Endothelial cell of umbilical vein (primary cell): ENCODE measurements around the gene NUSAP1.
"Not testable (repeated sequence)": the region's sequence is repeated elsewhere in the genome, so short reads cannot be mapped to it uniquely, and the experiment has no call there.

Experiments
- CTCF ChIP-seq, 2 donors: IDR thresholded peaks; 1 replicate in 1 of 2; 2 replicates in 1 of 2; pipeline ENCODE4 v1.5.1; 2011; ENCODE audit warnings: low read length in 2 of 2, mild to moderate bottlenecking in 2 of 2, moderate library complexity in 2 of 2, control low read depth in 1 of 2, inconsistent platforms in 1 of 2, low read depth in 1 of 2; ENCODE audit not compliant: insufficient read depth in 1 of 2; ENCODE audit errors: extremely low read depth in 1 of 2
- EZH2 ChIP-seq: IDR thresholded peaks from 2 replicates; pipeline ENCODE4 v1.6.1; 2012; ENCODE audit warnings: borderline replicate concordance, low read depth, mild to moderate bottlenecking, moderate library complexity, low read length, inconsistent platforms; ENCODE audit not compliant: severe bottlenecking
- FOS ChIP-seq: IDR thresholded peaks from 2 replicates; pipeline ENCODE4 v1.6.1; 2011; ENCODE audit warnings: mild to moderate bottlenecking, low read length, moderate library complexity, borderline replicate concordance; ENCODE audit not compliant: insufficient read depth
- MAX ChIP-seq: IDR thresholded peaks from 2 replicates; pipeline ENCODE4 v1.6.1; 2011; ENCODE audit not compliant: insufficient read depth, insufficient read length
- MYC ChIP-seq: IDR thresholded peaks from one replicate; pipeline ENCODE4 v1.6.1; 2011; ENCODE audit warnings: mild to moderate bottlenecking, low read depth, low read length
- POLR2A ChIP-seq: IDR thresholded peaks from 2 replicates; pipeline ENCODE4 v1.6.1; 2012; ENCODE audit warnings: low read depth, mild to moderate bottlenecking, control low read depth, low read length
- POLR2AphosphoS5 ChIP-seq: IDR thresholded peaks from 2 replicates; pipeline ENCODE4 v1.6.1; 2012; ENCODE audit warnings: low read depth, mild to moderate bottlenecking, control low read depth, low read length, moderate library complexity; ENCODE audit not compliant: insufficient read depth

- TF ChIP-seq CTCF (IDR thresholded peaks at IDR 0.05; ENCODE audit: extremely low read depth in 1 of 2, insufficient read depth in 1 of 2, low read depth in 1 of 2, low read length in 2 of 2); POLR2A; EZH2; MYC; MAX; POLR2AphosphoS5; FOS: not testable (repeated sequence)
Measured at GRCh38 chr15:41383974-41384749, 51.5 kb downstream of the NUSAP1 start.
